SH-SY5Y (cell line): Measurements from ENCODE around the gene C2orf80.

Experiments
- GATA2 ChIP-seq: IDR thresholded peaks from 2 replicates; pipeline ENCODE4 v1.6.1; 2011; ENCODE audit warnings: mild to moderate bottlenecking, low read depth, low read length
- GATA3 ChIP-seq: IDR thresholded peaks from 2 replicates; pipeline ENCODE4 v1.6.1; 2011; ENCODE audit warnings: low read depth, mild to moderate bottlenecking, low read length, moderate library complexity

GRCh38 chr2:208147759-208148158, 42.1 kb downstream of the C2orf80 start:
- no peak for TF ChIP-seq GATA3
- TF ChIP-seq GATA2 = no peak
